CD4-positive, alpha-beta T cell treated with Interleukin-17A for 1 hour (primary cell): ENCODE data around the gene LDLRAD4.

ENCODE experiments used
- DNase-seq: peaks from one replicate; pipeline ENCODE4 v3.0.0-alpha.2; 2020

The LDLRAD4 gene

DNA sequence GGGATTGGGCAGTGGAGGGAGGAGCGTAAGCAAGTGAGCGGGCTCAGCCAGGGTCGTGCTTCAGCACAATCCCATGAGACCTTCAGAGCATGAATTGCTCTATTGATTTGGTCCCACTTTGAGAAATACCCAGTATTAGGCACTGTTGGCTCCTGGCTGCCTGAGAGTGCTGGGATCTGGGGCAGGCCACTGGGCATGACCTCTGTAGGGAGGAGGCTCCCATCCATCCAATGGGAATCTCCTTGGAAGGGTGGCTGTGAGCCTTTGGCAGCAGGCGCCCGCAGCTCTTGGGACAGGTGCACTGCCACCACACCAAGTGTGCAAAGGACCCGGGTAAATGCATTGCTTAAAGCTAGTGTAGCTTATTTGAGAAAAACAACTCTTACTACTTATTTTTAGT is 137.5 kb downstream of the LDLRAD4 start:
- no peak for DNase-seq

DNA sequence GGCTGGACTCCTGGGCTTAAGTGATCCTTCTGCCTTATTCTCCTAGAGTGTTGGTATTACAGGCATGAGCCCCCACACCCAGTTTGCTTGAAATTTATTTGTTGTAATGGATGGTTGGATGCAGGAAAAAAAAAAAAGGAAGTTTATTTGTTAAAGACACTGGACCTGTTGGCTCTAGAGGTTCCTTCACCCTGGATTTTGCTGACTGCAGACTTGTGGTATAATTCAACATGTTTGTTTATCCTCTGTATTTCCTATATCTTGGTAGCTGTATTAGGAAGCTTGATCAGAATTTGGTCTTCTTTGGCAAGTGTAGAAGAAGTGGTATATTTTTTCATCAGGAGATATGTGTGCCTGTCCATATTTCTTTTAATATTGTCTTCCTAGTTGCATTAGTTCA is 138.7 kb downstream of the LDLRAD4 start:
- no peak for DNase-seq

- no peak for DNase-seq
Observed at GRCh38 chr18:13359210-13359609, 140.7 kb downstream of the LDLRAD4 start.

- no peak for DNase-seq
Observed at GRCh38 chr18:13361431-13361830, 142.9 kb downstream of the LDLRAD4 start.

- no peak for DNase-seq
Observed at GRCh38 chr18:13362051-13362450, 143.5 kb downstream of the LDLRAD4 start.

GRCh38 chr18:13362607-13363006 is 144.0 kb downstream of the LDLRAD4 start:
- DNase-seq: no peak

DNA sequence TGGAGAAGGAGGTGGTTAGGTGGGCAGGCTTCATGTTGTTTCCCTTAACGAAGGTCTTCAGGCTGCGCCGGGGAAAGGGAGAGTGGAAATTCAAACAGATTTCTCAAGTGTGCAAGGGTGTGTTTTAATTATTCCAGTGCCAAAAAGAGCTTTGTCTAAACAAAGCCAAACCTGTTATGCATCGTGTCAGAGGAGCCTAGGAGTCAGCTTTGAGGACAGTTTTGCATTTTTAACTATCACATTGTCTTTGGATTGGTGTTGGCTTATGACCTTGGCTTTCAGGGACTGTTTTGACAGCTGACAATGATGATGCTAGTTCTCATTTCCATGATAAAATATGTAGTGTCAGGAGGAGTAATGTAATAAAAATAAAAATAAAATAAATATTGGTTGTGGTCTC is 144.8 kb downstream of the LDLRAD4 start:
- no peak for DNase-seq

DNA sequence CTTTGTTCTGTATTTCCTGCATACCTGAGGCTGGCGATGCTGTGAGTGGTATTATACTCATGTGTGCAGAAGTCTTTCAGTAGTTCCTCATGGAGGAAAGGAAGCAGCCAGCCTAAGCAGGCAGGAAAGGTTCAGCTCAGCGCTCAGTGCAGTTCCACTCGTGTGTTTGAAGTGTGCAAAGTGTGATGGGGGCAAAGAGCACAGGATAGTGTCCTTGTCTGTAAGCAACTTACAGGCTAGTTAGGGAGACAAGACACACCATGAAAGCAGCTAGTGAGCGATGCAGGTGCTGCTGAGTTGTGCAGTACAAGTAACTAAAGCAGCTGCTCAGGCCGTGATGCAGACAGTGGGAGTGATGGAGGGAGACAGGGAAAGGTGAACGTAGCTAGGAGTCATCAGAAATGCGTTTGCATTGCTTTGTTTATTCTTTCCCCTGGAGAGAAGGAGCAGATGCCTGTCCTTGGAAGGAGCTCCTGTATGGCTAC is 146.2 kb downstream of the LDLRAD4 start:
- no peak for DNase-seq

- no peak for DNase-seq
Observed at GRCh38 chr18:13366131-13366530, 147.6 kb downstream of the LDLRAD4 start.

DNA sequence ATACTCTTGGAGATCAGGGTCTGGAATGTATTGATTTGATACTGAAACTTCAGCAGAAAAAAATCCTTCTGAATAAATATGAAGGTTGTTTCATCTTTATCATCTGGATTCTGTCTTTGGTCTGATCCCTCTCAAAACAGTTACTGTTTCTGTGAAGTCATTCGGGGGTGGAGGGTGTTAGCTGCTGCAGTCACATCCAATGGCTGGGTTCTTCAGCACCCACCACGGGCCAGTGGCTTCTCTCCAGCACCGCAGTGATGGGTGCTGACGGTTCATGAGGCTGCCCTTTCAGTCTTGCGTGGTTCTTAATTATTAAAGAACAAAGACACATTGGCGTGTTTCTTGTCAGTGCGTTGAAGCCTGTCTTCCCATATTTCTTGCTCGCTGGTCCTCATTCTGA is 148.0 kb downstream of the LDLRAD4 start:
- DNase-seq: no peak

DNA sequence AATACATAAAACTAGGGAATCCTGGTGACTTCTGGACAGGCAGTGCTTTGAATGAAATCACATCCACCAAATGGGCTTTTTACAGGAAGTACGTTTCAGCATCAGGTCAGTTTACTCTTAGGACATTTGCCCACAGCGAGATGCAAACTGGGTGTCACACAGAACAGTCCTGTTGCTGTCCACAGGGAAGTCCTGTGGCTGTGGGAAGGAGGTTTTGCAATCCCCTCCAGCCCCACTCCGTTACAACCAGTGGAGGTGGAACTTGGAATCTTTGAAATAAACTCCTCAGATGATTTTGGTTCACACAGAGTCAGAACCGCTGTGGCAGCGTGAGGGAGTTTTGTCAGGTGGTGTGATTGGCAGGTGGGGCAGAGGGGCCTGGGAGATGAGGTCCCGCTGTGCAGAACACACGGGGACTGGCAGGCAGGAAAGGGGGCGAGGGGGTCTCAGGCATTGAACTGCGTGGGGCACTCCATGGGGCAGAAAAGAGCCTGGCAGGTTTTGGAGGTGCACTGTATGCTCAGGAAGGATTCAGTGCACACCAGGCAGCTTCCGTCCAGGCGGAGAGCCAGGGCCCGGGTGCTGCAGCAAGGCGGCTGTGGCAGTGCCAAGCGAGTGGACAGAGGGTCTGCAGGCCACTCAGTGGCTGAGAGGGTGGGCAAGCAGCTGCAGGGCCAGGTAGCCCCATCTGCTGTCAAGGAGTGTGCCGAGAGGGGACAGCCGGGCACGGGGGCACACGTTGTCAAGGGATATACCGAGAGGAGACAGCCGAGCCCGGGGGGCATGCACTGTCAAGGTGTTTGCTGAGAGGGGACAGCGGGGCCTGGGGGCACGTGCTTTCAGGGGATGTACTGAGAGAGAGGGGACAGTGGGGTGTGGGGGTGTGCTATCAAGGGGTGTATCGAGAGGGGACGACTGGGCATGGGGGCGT is 148.7 kb downstream of the LDLRAD4 start:
- DNase-seq: no peak

DNA sequence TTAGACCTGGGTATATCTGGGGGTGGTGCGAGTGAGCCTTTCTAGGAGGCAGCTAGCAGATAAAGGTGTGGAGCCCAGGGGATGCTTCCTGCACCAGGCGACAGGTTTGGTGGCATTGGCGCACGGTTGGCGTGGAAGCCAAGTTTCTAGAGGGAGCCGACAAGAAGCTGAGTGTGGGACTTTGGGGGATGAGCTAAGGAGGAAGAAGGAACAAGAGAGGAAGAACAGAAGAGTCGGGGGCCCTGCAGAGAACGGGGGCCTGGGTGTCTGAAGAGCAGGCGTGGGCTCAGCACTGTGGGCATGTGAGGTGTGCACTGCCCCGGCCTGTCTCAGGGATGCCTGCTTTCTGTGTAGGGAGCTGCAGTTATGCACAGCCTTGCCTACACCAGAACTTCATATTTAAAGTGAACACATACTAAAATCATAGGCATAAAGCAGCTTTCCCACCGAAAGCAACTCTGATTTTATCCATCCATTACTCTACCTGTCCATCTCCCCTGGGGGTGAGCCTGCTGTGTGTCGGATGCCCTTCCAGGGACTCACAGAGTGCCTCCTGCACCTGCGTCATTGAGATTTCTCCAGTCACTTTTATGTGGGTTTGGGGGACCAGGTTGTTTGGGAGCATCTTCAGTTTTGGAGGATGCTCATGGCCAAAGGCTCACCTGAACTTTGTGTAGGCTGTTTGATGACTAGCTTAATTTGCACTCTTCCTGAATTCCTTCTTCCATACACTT is 149.7 kb downstream of the LDLRAD4 start:
- DNase-seq: no peak

DNA sequence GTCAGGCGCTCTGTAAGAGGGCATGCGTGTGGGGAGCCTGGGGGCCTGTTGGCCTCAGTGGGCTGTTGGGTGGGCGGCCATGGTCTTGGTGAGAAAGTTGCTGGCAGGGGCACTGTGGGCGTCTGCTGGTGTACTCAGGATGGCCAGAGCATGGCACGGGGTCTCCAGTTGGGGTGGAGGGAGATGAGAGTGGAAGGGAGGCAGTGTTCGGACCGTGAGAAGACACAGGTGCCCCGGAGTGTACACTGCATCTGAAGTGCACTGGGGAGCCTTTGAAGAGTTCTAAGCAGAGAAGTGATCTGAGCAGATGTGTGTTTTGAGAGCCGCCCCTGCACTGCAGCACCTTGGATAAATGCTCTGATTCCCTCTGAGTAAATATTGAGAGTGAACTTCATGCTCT is 150.8 kb downstream of the LDLRAD4 start:
- no peak for DNase-seq

- no peak for DNase-seq
Observed at GRCh38 chr18:13369756-13370510, 151.4 kb downstream of the LDLRAD4 start.

DNA sequence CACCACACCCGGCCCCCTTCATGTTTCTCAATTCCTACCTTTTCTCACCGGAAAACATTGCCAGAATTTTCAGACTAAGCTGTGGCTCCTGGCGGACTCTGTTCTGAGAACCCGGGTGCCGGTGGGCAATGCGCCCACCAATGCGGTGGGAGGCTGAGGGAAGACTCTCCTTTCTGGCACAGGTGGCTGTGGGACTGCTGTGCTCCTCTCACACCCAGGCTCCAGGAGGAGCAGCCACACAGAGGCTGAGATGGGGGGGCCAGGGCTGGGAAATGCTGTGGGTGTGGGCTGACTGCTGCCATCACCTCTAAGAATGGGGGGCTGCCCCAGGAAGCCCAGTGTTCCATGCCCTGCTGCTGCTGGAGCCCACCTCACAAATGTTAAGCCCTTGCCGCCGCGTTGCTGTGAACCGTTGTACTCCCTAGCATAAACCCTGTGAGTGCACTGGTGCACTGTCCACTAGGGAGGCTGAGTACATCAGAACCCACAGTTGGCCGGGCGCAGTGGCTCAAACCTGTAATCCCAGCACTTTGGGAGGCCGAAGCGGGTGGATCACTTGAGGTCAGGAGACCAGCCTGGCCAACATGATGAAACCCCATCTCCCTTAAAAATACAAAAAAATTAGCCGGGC is 152.6 kb downstream of the LDLRAD4 start:
- no peak for DNase-seq

DNA sequence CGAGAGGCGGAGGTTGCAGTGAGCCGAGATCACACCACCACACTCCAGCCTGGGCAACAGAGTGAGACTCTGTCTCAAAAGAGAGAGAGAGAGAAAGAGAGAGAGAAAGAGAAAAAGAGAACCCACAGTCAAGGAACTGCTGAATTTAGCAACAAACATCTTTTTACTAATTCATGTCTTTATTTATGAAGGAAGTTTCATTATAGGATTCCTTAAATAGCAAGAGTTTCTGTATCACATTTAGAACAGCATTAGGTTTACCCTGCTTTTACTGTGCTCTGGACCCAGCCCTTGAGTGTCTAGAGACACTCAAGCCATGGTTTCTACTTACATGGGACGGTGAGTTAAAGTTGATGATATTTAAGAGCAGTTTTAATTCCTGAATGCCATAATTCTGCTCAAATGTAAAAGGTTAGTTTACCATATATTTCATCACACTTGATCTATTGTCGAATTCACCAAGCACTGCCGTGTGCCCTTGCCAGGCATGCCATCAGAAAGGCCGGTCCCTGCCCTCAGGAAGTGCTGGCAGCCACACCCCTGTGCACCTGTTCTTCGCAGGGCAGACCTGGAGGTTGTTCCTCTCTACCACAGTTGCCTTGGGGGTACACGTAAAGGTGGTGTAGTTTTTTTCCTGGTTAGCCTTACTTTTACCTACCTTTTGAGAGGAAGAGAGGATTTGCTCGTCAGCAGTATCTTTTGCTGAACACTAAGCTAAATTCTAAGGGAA is 153.3 kb downstream of the LDLRAD4 start:
- no peak for DNase-seq

GRCh38 chr18:13372531-13372951 is 154.0 kb downstream of the LDLRAD4 start:
- DNase-seq: no peak

- DNase-seq: no peak
Observed at GRCh38 chr18:13374096-13374467, 155.5 kb downstream of the LDLRAD4 start.

DNA sequence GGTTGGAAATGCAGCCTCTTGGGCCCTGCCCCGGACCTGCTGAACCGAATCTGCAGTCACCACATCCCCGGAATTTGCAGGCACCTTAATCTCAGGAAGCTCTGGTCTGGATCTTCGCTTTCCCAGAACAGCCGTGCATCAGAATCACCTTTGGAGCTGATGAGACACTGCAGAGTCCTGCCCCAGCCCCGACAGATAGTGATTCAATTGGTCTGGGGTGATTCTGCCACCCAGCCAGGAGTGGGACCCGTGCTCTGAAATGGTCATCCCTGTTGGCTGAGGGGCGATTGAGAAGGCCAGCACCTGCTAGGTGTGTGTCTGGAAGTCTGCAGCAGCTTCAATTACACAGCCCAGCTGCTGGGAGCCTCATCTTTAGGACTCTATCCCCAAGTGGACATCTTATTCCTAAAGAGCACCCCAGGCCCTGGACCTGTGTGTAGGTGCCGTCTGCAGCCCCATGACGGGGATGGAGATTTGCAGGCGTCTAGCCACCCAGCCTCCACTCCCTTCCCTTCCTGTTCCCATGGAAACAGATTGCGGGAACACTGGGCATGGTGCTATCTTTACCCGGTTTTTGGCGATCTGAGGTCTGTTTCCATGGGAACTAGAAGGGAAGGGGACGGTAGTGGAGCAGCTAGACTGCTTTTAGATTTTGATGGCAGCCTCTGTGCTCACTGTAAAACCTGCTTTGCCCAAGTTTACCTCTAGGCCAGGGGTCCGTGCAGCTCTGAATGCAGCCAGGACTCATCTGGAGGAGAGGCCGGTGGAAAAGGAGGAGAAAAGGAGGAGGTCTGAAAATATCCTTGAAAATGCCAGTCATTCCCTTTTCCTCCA is 156.1 kb downstream of the LDLRAD4 start:
- DNase-seq: no peak

DNA sequence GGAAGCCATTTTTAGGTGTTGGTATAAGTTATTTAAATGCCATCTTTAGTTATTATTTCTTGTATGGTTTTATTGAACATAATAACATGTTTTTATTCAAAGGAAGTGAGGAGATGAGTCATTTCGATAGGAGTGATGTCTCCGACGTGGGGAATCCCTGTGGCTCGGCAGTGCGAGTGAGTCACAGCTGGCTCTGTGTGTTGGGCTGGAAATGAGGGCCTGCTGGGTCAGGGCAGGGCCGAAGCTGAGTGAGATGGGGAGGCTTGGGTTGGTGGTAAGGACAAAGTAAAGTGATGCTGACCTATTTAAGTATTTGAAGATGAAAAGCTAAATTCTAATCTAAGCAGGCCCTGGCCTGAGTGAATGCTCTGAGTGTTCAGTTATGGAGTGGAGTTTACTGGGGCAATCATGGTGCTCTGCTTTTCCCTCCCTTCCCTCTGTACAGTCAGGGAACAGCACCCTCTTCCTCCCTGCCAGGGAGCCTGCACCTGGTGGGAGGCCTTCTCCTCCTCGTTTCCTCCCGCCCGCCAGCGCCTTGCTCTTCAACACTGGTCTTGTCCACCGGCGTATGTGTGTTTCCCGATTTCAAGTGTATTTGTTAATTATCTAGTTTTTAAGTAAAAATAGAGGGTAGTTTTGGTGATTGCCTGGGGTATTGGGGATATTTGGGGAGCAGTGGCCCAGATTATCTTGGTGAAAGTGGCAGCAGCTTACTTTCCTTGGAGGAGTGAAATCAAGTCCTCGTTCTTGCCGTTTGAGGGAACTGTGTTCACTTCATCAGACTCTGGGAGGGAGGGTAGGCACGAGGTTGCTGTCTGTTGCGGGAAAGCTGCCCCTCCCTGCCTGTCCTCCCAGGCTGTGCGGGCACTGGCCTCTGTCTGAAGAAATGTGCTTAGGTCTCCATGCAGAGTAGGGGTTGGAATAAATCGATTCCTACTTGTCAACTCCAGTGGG is 157.0 kb downstream of the LDLRAD4 start:
- peak; percentile 87 for DNase-seq
